WI38 (cell line): ENCODE data around the gene CSK.

Experiments used
- H3K4me3 ChIP-seq: 2 replicates; pipeline ENCODE4 v1.5.1; 2011; ENCODE audit warnings: low read depth, mild to moderate bottlenecking, control low read depth, low read length
- TF ChIP-seq, protein P1 (sequence below): IDR thresholded peaks from 2 replicates; pipeline ENCODE4 v1.5.1; 2012; ENCODE audit warnings: low read depth, mild to moderate bottlenecking, control low read depth, low read length

CSK gene

DNA sequence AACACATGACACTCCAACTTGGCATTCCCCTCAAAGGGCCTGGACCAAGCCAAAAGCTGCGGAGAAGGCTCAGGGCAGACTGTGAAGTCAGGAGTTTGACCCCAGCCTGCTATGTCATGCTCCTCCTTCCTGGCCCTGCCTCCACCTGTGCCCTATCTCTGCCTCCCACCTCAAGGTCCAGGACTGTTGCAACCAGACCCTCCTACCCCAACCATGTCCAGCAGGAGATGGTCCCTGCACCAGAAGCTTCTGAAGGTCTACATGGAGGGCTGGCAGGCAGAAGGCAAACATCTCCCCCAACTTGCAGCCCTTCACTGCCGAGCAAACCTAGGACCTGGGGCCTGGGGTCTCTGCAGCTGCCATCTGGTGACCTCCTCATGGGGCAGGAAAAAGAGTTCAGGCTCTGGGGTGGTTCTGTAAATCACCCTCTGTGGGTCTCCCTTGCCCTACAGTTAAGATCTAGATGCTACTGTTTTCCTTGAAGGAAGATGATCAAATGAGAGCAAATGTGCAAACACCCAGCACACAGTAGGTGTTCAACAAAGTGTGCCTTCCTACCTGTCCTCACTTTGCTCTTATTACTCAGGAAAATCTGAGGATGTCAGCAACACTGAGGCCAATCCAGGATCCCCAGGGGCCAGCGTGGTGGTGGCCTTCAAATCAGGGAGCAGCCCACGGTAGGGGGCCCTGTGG is 11.5 kb upstream of the CSK start:
- TF ChIP-seq, protein P1, sequence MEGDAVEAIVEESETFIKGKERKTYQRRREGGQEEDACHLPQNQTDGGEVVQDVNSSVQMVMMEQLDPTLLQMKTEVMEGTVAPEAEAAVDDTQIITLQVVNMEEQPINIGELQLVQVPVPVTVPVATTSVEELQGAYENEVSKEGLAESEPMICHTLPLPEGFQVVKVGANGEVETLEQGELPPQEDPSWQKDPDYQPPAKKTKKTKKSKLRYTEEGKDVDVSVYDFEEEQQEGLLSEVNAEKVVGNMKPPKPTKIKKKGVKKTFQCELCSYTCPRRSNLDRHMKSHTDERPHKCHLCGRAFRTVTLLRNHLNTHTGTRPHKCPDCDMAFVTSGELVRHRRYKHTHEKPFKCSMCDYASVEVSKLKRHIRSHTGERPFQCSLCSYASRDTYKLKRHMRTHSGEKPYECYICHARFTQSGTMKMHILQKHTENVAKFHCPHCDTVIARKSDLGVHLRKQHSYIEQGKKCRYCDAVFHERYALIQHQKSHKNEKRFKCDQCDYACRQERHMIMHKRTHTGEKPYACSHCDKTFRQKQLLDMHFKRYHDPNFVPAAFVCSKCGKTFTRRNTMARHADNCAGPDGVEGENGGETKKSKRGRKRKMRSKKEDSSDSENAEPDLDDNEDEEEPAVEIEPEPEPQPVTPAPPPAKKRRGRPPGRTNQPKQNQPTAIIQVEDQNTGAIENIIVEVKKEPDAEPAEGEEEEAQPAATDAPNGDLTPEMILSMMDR = no peak
- no peak overlapping the region for H3K4me3 ChIP-seq

DNA sequence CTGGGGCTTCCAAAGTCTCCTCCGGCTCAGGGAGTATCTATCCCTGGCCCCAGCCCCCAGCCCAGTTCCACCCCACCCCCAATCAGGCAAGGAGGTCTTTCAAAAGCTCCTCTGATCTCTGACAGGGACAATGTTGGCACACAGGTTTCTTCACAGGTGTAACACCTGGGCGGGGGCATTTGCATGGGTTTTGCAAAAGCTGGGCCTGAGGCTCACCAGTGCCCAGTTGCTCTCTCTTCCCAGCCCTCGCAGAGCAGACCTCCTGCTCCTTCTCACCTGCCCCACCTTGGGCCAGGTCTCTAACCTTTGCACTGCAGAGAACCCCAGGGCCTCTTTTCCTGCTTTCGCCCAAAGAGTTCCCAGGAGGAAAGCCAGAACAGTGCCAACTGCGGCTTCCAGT is 8.6 kb upstream of the CSK start:
- TF ChIP-seq, protein P1 = no peak
- no peak overlapping the region for H3K4me3 ChIP-seq

DNA sequence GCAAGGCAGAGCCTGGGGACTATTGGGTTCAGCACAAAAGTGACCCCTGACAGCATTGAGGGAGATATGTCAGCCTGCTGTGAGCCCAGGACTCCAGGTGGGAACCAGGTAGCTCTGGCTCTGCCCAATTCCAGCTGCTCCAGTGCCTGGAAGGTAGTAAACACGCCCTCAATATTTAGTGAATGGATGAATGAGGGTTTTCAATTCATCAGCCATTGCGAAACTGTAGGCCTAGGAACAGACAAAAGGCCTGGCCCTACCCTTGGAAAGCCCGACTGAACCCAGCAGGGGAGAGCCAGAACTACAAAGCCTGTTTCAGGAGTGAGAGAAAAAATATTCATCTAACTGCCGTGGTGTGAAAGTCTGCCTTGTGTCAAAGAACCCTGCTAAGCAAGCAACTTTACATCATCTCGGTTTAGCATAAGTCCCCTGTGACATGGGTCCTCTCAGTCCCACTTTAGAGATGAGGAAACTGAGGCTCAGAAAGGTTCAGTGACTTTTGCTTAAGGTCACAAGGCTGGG is 8.1 kb upstream of the CSK start:
- H3K4me3 ChIP-seq = no peak overlapping the region
- TF ChIP-seq, protein P1 = no peak

DNA sequence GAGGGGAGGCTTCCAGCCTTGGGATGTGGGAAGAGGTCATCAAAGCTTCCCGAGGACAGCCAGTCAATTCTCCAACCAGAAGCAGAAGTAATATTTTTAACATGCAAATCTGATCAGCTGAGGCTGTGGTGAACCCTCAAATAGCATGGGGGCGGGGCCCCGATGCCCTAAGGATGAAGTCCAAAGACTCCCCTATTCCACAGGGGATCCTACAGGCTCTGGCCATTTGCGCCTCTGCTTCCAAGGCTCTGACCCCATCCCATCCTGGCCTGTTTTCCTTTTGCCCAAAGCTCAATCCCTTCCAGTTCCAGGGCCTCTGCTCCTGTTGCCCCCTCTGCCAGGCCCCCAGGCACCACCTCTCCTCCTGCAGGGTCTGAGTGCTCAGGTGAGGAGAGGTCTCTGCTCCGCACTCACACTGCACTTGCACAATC is 6.7 kb upstream of the CSK start:
- TF ChIP-seq, protein P1 = no peak
- no peak overlapping the region for H3K4me3 ChIP-seq

DNA sequence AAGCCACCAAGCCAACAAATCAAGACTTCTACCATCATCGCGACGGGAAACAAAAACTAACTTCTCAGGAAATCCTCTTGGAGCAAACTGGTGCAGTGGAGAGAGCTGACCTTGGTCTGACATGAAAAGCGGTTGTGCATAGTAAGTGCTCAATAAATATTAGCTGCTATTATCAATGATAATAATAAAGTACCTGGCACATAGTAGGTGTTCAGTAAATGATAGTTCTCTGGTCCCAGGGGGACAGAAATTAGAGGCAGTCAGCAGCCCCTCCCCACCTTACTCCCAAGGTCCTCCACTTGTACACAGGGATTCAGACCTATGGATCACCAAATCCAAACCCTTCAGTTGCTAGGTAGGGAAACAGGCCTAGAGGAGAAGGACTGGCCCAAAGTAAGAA is 6.0 kb upstream of the CSK start:
- TF ChIP-seq, protein P1 = no peak

DNA sequence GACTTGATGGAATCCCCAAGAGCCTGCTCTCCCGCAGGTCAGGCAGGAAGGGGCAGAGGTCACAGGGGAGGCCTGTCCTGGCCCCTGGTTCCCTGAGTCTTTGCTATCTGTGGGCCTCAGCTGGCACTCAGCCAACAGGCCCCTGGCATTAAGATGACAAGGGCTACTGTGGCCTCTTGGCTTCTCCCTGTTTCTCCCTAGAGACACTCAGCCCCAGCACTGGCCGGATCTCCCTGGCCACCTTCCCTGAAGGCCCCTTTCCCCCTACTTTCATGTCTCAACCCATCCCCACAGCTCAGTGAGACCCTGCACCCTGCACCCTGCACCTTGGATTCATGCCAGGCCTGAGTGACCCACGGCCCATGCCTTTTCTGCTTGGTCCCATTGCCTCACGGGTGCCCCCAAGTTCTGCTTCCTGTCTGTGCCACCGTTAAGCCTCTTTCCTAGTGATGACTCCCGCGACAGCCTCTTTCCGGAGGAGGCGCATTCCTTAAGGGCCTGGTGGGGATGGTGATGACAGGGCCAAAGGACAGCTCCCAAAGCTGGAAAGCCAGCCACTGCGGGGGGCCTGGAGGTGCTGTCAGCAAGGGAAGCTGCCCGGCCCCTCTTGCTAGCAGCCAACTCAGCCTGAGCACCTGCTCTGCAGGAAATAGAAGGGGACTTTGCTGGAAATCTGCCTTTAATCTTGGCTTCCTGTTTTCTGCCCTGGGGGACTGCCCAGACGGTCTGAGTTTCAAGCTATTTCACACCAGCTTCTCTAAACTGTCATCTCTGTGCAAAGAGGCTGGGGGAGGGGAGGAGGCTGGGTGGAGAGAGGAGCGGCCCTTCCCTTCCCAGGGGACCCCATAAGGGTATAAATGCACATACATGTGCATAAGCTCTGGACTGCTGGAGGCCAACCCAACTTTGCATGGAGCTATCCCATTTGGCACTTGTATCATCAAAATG is 4.8 kb upstream of the CSK start:
- no peak overlapping the region for H3K4me3 ChIP-seq
- TF ChIP-seq, protein P1 = no peak

More for the DNA sequence above, 6.0 kb upstream of the CSK start:
- no peak overlapping the region for H3K4me3 ChIP-seq
